ENCODE results near the gene PDGFRB.
A peak's percentile ranks its signal among the peaks of the same experiment; 100 is the strongest.

DNA sequence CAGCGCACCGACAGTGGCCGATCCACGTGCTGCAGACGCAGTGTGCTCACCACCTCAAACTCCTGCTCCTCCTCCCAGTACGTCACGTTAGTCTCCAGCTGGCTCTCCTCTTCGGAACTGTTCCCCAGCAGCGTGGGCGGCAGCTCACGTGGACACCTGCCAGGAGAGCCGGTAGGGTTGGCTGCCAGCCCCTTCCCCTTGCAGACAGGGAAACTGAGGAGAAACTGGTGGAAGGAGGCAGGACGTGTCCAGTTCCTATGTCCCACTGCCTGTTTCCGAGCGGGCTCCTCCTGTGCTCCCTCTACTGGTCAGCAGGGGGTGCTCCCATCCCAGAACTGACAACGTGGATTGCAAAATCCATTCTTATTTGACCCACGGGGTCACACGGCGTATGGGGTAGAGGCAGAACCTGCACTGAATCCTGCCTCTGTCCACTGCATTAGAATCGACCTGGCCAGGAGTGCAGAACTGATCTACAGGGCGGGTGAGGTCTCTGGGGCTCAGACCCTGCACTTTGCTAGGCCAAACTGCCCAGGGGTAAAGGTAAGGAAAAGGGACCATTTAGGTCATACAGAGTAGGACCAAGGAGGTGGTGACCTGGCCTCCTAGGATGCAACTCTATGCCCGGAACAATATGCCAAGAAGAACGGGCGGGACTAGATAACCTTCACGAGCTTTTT lies 25.7 kb downstream of the PDGFRB start:
- peak; percentile 96 for TF ChIP-seq CEBPB (IDR thresholded peaks at IDR 0.05)
- TF ChIP-seq, protein P1, sequence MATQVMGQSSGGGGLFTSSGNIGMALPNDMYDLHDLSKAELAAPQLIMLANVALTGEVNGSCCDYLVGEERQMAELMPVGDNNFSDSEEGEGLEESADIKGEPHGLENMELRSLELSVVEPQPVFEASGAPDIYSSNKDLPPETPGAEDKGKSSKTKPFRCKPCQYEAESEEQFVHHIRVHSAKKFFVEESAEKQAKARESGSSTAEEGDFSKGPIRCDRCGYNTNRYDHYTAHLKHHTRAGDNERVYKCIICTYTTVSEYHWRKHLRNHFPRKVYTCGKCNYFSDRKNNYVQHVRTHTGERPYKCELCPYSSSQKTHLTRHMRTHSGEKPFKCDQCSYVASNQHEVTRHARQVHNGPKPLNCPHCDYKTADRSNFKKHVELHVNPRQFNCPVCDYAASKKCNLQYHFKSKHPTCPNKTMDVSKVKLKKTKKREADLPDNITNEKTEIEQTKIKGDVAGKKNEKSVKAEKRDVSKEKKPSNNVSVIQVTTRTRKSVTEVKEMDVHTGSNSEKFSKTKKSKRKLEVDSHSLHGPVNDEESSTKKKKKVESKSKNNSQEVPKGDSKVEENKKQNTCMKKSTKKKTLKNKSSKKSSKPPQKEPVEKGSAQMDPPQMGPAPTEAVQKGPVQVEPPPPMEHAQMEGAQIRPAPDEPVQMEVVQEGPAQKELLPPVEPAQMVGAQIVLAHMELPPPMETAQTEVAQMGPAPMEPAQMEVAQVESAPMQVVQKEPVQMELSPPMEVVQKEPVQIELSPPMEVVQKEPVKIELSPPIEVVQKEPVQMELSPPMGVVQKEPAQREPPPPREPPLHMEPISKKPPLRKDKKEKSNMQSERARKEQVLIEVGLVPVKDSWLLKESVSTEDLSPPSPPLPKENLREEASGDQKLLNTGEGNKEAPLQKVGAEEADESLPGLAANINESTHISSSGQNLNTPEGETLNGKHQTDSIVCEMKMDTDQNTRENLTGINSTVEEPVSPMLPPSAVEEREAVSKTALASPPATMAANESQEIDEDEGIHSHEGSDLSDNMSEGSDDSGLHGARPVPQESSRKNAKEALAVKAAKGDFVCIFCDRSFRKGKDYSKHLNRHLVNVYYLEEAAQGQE (IDR thresholded peaks at IDR 0.05; ENCODE audit: low read depth): no peak
- TF ChIP-seq TCF12 (IDR thresholded peaks at IDR 0.05; ENCODE audit: low read depth): no peak; the same call in 1 of the 2 replicates
- no peak for TF ChIP-seq EP300 (IDR thresholded peaks at IDR 0.05; ENCODE audit: borderline replicate concordance)
- TF ChIP-seq, protein P2, sequence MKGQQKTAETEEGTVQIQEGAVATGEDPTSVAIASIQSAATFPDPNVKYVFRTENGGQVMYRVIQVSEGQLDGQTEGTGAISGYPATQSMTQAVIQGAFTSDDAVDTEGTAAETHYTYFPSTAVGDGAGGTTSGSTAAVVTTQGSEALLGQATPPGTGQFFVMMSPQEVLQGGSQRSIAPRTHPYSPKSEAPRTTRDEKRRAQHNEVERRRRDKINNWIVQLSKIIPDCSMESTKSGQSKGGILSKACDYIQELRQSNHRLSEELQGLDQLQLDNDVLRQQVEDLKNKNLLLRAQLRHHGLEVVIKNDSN (IDR thresholded peaks at IDR 0.05): peak; percentile 4; the same call in 1 of the 2 replicates
- no peak for TF ChIP-seq YY1 (IDR thresholded peaks at IDR 0.05; ENCODE audit: low read depth)
- TF ChIP-seq RAD21 (IDR thresholded peaks at IDR 0.05; ENCODE audit: low read depth): peak; percentile 89
- TF ChIP-seq NFIC (IDR thresholded peaks at IDR 0.05): no peak
- TF ChIP-seq, protein P3, sequence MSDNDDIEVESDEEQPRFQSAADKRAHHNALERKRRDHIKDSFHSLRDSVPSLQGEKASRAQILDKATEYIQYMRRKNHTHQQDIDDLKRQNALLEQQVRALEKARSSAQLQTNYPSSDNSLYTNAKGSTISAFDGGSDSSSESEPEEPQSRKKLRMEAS (IDR thresholded peaks at IDR 0.05): peak; percentile 89
- no peak for TF ChIP-seq CREB1 (IDR thresholded peaks at IDR 0.05; ENCODE audit: low read depth)
